ENCODE measurements around the gene CTNNA3.

DNA sequence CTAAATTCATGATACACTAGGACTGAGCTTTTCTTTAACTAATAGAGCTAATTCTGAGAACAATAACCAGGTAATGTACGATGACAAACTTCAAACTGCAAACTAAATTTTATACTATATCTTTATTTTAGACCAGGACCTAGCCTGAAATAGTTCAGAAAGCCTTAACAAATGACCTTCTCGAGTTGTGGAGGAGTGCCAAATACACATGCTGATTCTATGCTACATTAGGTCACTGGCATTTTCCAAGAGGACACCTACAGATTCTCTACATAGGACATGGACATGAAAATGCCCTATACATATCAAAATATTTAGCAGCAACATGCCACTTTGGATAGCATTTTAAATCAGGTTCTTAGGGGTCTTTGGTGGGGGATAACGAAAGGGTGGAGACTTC is 814.2 kb downstream of the CTNNA3 start:
- TF ChIP-seq, protein P1, sequence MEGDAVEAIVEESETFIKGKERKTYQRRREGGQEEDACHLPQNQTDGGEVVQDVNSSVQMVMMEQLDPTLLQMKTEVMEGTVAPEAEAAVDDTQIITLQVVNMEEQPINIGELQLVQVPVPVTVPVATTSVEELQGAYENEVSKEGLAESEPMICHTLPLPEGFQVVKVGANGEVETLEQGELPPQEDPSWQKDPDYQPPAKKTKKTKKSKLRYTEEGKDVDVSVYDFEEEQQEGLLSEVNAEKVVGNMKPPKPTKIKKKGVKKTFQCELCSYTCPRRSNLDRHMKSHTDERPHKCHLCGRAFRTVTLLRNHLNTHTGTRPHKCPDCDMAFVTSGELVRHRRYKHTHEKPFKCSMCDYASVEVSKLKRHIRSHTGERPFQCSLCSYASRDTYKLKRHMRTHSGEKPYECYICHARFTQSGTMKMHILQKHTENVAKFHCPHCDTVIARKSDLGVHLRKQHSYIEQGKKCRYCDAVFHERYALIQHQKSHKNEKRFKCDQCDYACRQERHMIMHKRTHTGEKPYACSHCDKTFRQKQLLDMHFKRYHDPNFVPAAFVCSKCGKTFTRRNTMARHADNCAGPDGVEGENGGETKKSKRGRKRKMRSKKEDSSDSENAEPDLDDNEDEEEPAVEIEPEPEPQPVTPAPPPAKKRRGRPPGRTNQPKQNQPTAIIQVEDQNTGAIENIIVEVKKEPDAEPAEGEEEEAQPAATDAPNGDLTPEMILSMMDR (IDR thresholded peaks at IDR 0.05), result no peak
- TF ChIP-seq POLR2AphosphoS5 (IDR thresholded peaks at IDR 0.05; ENCODE audit: low read depth, low read length) (no peak), SIN3A (IDR thresholded peaks at IDR 0.05; ENCODE audit: borderline replicate concordance, insufficient read depth, low read depth, low read length) (no peak)
- TF ChIP-seq, protein P2, sequence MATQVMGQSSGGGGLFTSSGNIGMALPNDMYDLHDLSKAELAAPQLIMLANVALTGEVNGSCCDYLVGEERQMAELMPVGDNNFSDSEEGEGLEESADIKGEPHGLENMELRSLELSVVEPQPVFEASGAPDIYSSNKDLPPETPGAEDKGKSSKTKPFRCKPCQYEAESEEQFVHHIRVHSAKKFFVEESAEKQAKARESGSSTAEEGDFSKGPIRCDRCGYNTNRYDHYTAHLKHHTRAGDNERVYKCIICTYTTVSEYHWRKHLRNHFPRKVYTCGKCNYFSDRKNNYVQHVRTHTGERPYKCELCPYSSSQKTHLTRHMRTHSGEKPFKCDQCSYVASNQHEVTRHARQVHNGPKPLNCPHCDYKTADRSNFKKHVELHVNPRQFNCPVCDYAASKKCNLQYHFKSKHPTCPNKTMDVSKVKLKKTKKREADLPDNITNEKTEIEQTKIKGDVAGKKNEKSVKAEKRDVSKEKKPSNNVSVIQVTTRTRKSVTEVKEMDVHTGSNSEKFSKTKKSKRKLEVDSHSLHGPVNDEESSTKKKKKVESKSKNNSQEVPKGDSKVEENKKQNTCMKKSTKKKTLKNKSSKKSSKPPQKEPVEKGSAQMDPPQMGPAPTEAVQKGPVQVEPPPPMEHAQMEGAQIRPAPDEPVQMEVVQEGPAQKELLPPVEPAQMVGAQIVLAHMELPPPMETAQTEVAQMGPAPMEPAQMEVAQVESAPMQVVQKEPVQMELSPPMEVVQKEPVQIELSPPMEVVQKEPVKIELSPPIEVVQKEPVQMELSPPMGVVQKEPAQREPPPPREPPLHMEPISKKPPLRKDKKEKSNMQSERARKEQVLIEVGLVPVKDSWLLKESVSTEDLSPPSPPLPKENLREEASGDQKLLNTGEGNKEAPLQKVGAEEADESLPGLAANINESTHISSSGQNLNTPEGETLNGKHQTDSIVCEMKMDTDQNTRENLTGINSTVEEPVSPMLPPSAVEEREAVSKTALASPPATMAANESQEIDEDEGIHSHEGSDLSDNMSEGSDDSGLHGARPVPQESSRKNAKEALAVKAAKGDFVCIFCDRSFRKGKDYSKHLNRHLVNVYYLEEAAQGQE (IDR thresholded peaks at IDR 0.05; ENCODE audit: insufficient read depth in 1 of 2, low read depth in 2 of 2, low read length in 1 of 2), result no peak
